SW 1271 (cell line): ENCODE data around the gene LILRA2.
"Not testable (repeated sequence)": the region's sequence is repeated elsewhere in the genome, so short reads cannot be mapped to it uniquely, and the experiment has no call there.

Experiments
- DNase-seq, 2 experiments: peaks; one replicate each; lab custom pipeline; 2025; lab: John Stamatoyannopoulos, UW

The LILRA2 gene

GRCh38 chr19:54609356-54609791 lies 35.8 kb downstream of the LILRA2 start:
- DNase-seq, result no peak

DNA sequence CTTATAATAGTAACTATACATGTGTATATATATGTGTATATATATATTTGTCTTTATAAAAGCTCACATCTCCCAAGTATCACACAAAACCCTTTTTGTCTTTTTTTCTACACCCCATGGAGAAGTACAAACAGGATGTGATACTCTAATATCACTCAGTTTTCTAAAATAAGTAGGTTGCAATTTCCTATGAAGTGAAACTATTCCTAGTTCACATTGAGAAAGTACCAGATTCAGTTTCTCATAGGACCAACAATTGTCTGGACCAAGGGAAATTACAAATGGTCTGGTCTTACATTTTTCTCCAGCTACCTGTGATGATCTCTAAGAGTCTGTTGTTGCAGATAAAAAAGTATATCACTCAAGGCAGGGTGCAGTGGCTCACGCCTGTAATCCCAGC lies 38.8 kb downstream of the LILRA2 start:
- DNase-seq, result no peak

- DNase-seq, result no peak
Observed at GRCh38 chr19:54614726-54615125, 41.1 kb downstream of the LILRA2 start.

DNA sequence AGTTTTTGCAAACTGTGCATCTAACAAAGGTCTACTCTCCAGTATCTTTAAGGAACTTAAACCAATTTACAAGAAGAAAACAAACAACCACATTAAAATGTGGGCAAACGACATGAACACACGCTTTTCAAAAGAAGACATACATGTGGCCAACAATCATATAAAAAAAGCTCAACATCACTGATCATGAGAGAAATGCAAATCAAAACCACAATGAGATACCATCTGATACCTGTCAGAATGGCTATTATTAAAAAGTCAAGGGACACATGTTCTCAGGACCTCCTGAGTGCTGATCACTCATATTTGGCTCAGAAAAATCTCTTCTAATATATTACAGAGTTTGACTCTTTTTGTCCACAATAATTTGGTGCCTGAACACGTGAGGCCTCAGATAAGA lies 42.5 kb downstream of the LILRA2 start:
- no peak for DNase-seq

DNA sequence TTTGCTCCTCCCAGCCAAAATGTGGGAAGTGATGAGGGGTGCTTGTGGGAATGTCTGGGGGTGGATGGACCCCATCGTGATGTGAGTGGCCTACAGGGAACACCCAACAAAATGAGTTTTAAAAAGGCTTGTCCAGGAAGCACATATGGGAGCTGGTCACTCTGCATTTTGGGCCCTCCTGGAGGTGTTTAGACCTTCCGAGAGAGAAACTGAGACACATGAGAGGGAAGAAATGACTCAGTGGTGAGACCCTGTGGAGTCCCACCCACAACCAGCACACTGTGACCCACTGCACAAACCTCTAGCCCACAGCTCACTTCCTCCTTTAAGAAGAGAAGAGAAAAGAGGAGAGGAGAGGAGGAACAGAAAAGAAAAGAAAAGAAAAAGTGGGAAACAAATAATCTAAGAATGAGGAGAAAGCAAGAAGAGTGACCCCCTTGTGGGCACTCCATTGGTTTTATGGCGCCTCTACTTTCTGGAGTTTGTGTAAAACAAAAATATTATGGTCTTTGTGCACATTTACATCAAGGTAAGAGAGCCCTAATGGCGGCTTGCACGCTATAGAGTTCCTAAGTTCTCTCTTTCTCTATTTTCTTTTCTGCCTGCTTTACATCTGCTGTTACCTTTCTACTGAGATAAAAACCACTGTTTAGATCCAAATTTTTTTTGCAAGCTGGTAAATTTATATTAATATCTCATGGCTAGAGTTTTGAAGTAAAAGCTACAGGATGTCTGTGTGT lies 43.4 kb downstream of the LILRA2 start:
- no peak for DNase-seq

DNA sequence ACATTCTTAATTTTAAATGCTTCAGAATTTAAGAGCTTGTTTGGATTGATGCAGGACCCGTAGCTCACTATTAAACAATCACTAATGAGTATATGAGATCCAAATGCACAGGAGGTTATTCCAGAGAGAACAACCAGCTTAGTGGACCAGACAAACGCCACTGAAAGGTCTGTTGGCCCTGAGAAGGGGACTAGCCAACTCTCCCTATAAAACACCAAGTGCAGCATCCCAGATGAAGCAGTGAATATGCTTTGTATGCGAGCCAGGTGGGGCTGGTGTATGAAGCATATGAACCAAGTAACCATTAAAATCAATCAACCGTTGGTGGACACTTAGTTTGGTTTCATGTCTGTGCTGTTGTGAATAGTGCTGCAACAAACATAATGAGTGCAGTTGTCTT lies 46.9 kb downstream of the LILRA2 start:
- DNase-seq, result no peak

DNA sequence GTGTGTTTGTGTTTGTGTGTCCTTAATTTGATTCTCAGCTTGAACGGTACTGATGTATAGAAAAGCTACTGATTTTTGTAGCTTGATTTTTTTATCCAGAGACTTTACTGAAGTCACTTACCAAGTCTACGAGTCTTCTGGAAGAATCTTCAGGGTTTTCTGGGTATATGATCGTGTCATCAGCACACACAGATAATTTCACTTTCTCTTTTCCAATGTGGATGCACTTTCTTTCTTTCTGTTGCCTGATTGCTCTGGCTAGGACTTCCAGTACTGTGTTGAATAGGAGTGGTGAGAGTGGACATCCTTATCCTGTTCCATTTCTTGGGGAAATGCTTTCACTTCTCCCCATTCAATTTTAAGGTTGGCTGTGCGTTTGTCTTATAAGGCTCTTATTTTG lies 48.8 kb downstream of the LILRA2 start:
- DNase-seq, result no peak

GRCh38 chr19:54624234-54624633 lies 50.6 kb downstream of the LILRA2 start:
- DNase-seq, result not testable (repeated sequence)

DNA sequence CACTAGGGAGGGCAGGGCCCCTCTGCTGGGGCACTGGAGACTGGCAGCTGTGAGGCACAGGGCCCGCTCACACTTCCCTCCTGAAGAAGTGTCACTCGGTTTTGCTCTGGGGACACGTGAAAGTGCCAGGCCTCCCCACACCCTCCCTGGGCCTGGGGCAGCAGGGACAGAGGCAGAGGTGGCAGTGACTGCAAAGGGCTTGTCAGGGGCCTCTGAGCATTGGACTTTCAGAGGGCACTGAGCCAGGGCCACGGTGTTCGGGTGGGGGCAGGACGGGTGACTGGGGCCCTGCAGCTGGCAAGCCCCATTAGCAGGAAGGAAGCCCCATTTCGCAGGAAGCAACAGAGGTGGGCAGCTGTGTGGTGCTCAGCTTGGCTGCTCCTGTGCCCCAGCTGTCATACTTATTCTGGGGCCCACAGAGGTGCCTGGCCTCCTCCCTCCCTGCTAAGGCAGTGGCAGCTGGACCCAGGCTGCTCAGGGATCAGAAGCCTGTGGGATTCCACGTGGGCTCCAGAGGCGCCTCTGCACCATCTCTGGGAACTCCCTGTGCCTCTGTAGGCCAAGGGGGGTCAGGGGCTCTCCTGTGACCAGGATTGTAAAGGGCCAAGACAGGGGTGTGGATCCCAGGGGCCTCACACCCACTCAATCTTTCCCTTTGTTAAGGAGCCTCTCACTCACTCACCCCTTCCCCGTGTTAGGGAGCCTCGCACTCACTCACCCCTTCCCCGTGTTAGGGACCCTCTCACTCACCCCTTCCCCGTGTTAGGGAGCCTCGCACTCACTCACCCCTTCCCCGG lies 51.5 kb downstream of the LILRA2 start:
- DNase-seq, result not testable (repeated sequence)

GRCh38 chr19:54626757-54627156 lies 53.2 kb downstream of the LILRA2 start:
- DNase-seq, result no peak

DNA sequence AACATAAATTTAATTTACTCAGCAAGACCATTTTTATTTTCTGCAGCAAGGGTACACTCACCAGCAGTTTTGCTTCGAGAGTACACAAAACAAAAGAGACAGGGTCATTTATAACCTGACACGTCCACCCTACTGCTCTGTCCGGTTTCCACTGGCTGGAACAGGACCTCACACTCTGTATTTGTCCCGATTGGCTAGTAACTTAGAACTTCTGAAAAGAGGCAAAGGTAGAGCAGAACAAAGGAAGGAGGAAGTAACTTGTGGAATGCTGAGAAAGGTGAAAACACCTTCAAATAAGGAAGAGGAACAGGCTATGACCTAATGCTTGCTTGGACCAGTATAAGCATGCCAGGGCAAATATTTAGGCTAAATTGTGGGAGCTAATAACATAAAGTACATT lies 54.3 kb downstream of the LILRA2 start:
- DNase-seq, result not testable (repeated sequence)

GRCh38 chr19:54630262-54630661 lies 56.7 kb downstream of the LILRA2 start, which contains the start of gene LILRB1:
Gene LILRB1, plus strand, starts transcription at chr19:54630484. Its CDS starts 590 bp downstream, at chr19:54631074.
- DNase-seq, result not testable (repeated sequence)

- no peak for DNase-seq
Observed at GRCh38 chr19:54630782-54631181, 57.2 kb downstream of the LILRA2 start.

DNA sequence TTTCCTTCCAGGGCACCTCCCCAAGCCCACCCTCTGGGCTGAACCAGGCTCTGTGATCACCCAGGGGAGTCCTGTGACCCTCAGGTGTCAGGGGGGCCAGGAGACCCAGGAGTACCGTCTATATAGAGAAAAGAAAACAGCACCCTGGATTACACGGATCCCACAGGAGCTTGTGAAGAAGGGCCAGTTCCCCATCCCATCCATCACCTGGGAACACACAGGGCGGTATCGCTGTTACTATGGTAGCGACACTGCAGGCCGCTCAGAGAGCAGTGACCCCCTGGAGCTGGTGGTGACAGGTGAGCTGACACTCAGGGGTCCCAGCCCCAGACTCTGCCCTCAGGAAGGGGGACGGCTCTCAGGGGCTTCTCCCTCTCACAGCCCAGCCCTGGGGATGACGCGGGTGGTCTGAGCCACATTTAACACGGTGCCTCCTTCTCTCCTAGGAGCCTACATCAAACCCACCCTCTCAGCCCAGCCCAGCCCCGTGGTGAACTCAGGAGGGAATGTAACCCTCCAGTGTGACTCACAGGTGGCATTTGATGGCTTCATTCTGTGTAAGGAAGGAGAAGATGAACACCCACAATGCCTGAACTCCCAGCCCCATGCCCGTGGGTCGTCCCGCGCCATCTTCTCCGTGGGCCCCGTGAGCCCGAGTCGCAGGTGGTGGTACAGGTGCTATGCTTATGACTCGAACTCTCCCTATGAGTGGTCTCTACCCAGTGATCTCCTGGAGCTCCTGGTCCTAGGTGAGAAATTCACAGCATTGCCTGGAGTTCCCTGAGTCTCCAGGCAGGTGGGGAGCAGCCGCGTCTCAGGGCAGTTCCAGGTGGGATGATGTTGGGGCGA lies 58.1 kb downstream of the LILRA2 start:
- not testable (repeated sequence) for DNase-seq

- DNase-seq, result not testable (repeated sequence)
Observed at GRCh38 chr19:54632517-54632916, 58.9 kb downstream of the LILRA2 start.

- no peak for DNase-seq
Observed at GRCh38 chr19:54633401-54633800, 59.8 kb downstream of the LILRA2 start.

- not testable (repeated sequence) for DNase-seq
Observed at GRCh38 chr19:54636081-54636480, 62.5 kb downstream of the LILRA2 start.

DNA sequence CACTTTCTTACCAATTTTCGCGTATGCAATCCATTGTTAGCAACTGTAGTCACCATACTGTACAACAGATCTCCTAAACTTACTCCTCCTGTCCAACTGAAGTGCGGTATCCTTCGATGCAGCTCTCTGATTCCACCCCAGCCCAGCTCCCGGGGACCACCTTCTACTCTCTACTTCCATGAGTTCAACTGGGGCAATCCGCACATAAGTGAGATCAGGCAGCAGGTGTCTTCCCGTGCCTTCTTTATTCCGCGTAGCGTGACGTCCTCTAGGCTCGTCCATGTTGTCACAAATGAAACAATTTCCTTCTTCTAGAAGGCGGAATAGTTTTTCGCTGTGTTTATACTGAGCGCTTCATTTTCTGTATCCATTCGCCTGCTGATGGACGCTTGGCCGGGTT lies 65.1 kb downstream of the LILRA2 start:
- DNase-seq, result no peak
